AG10803 (cell line): Measurements from ENCODE around the gene DSE.
"Not testable (repeated sequence)": the region's sequence is repeated elsewhere in the genome, so short reads cannot be mapped to it uniquely, and the experiment has no call there.

Experiments
- DNase-seq: peaks from one replicate; pipeline ENCODE4 v3.0.0; 2010; ENCODE audit warnings: low read depth
- H3K4me3 ChIP-seq: 2 replicates; pipeline ENCODE4 v1.5.1; 2011; ENCODE audit warnings: mild to moderate bottlenecking, low read length, control low read depth
- CTCF ChIP-seq: conservative IDR thresholded peaks from 2 replicates; pipeline ENCODE4 v1.5.1; 2011; ENCODE audit warnings: mild to moderate bottlenecking, low read length, control low read depth, inconsistent platforms

The DSE gene

GRCh38 chr6:116329156-116329555 lies 41.6 kb upstream of the DSE start:
- no peak overlapping the region for H3K4me3 ChIP-seq
- DNase-seq = peak; percentile 43
- no peak for TF ChIP-seq CTCF

GRCh38 chr6:116330511-116330910 lies 40.2 kb upstream of the DSE start:
- TF ChIP-seq CTCF = no peak
- no peak for DNase-seq
- H3K4me3 ChIP-seq = no peak overlapping the region

GRCh38 chr6:116332096-116332495 lies 38.7 kb upstream of the DSE start:
- TF ChIP-seq CTCF = no peak
- no peak overlapping the region for H3K4me3 ChIP-seq
- DNase-seq = no peak

- H3K4me3 ChIP-seq = not testable (repeated sequence)
Observed at GRCh38 chr6:116334638-116335409, 35.9 kb upstream of the DSE start.

GRCh38 chr6:116335612-116336215 lies 35.0 kb upstream of the DSE start:
- no peak for DNase-seq
- H3K4me3 ChIP-seq = no peak overlapping the region
- no peak for TF ChIP-seq CTCF

More at GRCh38 chr6:116334638-116335409, 35.9 kb upstream of the DSE start:
- peak; percentile 77 for DNase-seq

- TF ChIP-seq CTCF = no peak
- no peak for DNase-seq
Observed at GRCh38 chr6:116338943-116339342, 31.8 kb upstream of the DSE start.

GRCh38 chr6:116340625-116341024 lies 30.1 kb upstream of the DSE start:
- DNase-seq, H3K4me3 ChIP-seq: not testable (repeated sequence)

More at GRCh38 chr6:116338943-116339342, 31.8 kb upstream of the DSE start:
- H3K4me3 ChIP-seq = no peak overlapping the region

GRCh38 chr6:116349216-116349615 lies 21.5 kb upstream of the DSE start:
- TF ChIP-seq CTCF = no peak
- no peak overlapping the region for H3K4me3 ChIP-seq
- no peak for DNase-seq
